T1000 (cell line): ENCODE data around the gene CACNA1G.

ENCODE experiments used
- DNase-seq: peaks from one replicate; lab custom pipeline; 2025; ENCODE audit warnings: mixed read lengths; lab: John Stamatoyannopoulos, UW

The CACNA1G gene

DNA sequence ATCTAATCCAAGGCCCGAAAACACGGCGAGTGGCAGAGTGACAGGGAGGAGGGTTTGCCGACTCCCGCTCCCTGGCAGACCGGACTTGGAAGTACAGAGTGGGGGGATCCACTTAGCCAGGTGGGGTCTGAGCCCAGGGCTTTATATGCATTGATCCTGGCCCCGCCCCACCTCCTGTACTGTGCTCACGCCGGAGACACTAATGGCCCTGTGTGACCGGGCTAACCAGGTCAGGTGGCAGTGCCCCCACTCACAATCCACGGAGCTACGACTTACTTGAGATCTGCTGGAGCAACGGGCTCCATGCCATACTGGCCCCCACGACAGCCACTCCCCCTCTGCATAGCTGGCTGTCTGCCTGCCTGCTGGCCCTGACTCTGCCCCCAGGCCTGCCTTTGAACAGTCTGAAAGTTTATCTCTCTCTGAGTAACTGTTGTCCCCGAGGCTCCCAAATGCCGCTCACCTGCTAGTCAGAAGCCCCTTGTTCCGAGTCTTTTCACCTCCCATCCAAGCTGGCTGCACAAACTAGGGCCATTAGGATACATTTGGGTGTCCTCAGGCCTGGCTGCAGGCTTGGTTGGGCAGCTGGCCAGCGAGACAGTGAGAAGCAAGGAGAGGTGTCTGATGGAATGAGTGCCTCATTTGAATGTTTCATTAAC, 28.0 kb downstream of the CACNA1G start:
- no peak for DNase-seq

- no peak for DNase-seq
These were observed 28.7 kb downstream of the CACNA1G start for GRCh38 chr17:50589095-50589705.

DNA sequence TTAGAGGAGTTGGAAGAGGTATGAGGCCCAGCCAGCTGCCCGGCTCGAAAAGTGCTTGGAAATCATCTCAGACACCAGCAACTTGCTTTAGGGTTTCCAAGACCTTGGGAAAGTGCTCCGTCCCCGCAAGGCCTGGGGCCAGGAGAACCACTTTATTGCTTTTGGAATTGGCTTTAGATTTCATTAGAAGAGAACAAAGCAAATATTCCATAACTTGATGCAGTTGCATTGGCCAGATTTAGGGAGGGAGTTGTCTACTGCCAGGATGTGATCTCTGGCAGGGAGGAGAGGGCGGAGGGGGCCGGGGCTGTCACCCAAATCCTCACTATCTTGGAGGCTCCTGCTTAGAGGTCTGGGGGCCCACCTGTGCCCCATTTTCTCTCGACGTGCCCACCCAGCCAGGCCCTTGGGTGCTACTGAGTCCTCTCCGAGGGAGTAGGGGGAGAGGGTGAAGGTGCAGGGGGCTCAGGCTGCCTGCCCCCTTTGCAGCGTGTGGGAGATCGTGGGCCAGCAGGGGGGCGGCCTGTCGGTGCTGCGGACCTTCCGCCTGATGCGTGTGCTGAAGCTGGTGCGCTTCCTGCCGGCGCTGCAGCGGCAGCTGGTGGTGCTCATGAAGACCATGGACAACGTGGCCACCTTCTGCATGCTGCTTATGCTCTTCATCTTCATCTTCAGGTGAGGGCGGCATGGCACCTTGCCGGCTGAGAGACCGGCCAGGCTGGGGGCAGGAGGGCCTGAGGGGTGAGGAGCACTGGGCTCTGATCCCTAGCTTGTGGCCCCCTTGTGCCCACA, 30.6 kb downstream of the CACNA1G start:
- DNase-seq, result no peak

- no peak for DNase-seq
These were observed 32.8 kb downstream of the CACNA1G start for GRCh38 chr17:50593321-50593720.

GRCh38 chr17:50594128-50594823, 33.8 kb downstream of the CACNA1G start:
- DNase-seq, result no peak

GRCh38 chr17:50594892-50595291, 34.4 kb downstream of the CACNA1G start:
- DNase-seq, result no peak

DNA sequence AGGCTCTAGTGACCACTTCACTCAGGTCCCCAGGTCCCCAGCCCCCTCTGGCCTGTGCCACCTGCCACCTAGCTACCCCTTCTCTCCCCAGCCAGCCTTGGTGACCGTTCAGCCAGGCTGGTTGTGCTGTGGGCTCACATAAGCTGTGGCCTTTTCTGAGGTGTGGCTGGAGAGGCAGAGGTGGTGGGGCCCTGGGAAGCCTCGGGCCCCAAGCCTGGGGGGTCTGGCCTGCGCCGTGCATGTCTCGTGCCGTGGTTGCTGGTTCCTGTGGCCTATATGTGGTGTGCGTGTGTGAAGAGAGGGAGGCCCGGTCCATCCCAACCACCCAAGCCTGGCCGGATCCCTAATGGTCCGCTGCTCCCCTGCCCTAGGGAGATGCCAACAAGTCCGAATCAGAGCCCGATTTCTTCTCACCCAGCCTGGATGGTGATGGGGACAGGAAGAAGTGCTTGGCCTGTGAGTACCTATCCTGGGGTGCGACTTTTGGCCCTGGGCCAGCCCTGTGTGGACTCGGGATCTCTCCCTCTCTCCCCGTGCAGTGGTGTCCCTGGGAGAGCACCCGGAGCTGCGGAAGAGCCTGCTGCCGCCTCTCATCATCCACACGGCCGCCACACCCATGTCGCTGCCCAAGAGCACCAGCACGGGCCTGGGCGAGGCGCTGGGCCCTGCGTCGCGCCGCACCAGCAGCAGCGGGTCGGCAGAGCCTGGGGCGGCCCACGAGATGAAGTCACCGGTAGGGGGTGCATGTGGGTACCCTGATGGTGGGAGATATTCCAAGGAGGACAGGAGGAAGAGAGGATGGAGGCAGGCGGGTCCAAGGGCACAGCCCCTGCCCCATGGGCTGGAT, 35.9 kb downstream of the CACNA1G start:
- DNase-seq, result no peak

GRCh38 chr17:50598487-50598886, 38.0 kb downstream of the CACNA1G start:
- no peak for DNase-seq

DNA sequence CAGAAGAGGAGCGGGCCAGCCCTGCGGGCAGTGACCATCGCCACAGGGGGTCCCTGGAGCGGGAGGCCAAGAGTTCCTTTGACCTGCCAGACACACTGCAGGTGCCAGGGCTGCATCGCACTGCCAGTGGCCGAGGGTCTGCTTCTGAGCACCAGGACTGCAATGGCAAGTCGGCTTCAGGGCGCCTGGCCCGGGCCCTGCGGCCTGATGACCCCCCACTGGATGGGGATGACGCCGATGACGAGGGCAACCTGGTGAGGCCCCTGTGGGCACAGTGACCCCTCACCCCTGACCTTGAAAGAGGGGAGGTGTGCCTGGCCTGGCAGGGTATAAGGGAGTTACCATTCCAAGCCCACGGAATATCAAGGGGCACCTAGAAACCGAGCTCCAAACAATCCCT, 39.1 kb downstream of the CACNA1G start:
- no peak for DNase-seq

DNA sequence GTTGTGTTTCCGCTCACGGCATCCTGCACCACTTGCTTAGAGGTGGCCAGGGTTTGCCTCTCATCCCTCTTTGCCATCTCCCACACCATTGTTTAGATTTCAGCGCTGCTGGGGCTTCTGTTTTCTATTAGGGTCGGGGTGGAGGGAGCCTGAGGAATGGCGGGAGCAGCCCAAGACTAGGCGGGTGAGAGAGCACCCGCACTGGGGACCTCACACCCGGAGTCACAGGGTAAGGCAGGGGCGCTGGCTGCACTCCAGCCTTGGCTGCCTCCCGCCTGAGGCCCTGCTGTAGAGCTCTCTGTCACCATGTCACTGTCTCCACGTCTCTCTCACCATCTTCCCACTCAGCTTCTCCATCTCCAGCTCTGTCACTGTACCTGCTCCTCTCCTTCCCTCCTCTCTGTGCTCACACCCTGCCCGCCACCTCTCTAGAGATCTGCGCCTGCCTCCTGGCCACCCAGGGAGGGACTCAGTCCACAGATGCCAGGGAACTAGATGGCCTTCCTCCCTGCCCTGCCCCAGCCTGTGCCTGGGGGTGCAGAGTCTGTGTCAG, 41.4 kb downstream of the CACNA1G start:
- no peak for DNase-seq

DNA sequence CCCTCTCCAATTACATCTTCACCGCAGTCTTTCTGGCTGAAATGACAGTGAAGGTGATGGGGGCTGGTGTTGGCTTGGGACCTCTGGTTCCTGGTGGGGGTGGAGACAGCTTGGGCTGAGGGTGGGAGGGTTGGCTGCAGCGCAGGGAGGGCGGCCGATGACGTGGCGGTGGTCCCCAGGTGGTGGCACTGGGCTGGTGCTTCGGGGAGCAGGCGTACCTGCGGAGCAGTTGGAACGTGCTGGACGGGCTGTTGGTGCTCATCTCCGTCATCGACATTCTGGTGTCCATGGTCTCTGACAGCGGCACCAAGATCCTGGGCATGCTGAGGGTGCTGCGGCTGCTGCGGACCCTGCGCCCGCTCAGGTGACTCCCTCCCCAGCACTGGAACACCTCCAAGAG, 42.3 kb downstream of the CACNA1G start:
- DNase-seq, result no peak

- DNase-seq, result no peak
These were observed 42.8 kb downstream of the CACNA1G start for GRCh38 chr17:50603340-50603739.

DNA sequence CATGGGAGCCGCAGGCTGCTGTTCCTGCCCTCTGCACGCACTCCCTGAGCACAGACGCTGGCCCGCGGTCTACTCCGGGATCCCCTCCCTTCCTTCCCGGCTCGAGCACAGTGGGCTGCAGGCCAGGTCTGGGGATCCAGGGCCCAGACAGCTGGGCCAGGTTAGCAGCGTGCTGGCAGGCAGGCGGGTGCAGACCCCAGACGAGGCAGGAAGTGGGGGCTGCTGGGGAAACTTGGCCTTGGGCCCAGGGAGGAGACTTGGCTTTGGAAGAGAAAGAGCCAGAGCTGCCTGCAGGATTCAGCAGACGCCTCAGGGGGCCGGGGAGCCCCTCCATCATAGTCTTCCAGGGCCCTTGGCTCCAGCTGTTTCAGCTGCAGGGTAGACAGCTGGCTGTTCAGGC, 44.0 kb downstream of the CACNA1G start:
- DNase-seq, result no peak

DNA sequence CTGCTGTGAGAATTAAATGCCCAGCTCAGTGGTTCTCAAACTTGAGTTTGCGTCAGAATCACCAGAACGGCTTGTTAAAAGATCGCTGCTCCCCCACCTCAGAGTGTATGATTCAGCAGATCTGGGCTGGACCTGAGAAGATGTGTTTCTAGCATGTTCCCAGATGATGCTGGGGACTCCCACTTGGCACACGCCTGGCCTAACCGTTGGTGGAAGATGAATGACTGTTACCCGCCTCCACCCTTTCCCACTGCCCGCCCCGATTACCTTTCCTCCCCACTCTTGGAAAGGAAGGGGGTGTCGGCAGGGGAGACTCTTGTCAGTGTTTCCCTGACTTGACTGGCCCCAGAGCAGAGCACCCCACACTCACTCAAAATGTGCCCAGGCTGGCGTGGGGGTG, 44.9 kb downstream of the CACNA1G start:
- DNase-seq, result no peak

- no peak for DNase-seq
These were observed 47.1 kb downstream of the CACNA1G start for GRCh38 chr17:50607522-50608175.

- DNase-seq, result no peak
These were observed 48.3 kb downstream of the CACNA1G start for GRCh38 chr17:50608700-50609379.

DNA sequence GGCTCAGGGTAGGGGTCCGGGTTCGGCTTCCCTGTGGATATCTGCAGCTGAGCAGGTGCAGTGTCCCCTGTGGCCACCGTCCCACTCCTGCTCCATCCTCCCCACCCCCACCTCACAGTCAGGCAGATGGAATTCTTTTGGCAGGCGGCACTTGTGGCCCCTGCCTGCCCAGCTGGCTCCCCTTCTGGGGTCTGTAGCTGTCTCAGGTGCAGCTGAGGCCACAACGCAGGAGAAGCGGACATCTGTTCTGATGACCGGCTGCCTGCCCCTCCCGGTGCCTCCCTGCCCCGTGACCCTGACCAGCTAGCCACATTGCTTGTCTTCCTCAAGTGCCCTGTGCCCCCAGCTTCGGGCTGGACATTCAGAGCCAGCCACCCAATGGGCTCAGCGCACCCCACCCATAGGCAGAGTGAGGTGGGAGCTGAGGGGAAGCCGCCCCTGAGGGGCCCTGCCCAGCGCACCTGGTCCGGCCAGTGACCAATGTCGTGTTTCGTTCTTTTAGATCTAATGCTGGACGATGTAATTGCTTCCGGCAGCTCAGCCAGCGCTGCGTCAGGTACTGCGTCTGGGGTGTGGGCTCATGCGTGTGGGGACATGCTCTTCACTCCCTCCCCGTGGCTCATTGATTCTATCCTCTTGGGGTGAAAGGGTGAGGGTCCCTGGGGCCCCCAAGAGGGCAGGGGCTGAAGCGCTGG, 49.0 kb downstream of the CACNA1G start:
- DNase-seq, result no peak

DNA sequence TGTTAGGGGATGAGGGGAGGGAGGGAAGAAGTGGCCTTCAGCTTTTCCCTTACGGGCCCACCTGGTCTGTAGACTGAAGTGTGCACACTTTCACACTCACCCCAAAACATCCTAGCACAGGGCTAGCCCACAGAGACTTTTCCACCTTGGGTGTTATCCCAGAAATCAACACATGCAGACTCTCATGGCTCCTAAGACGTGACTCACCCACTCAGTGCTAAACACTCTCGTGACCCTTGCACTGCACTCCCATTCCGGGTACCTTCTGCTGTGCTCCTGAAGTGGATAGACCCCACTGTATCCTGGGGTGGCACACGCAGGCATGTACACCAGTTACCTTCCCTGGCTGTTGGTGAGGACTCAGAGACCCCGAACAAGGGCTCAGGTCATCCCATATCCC, 51.1 kb downstream of the CACNA1G start:
- DNase-seq, result no peak

GRCh38 chr17:50612281-50612680, 51.8 kb downstream of the CACNA1G start:
- no peak for DNase-seq
